ENCODE data around the gene OR52R1.

- no peak for TF ChIP-seq POLR2A (IDR thresholded peaks at IDR 0.05; ENCODE audit: low read depth, low read length)
- no peak for TF ChIP-seq POLR2AphosphoS5 (IDR thresholded peaks at IDR 0.05; ENCODE audit: low read depth, low read length)
- TF ChIP-seq TAF1 (IDR thresholded peaks at IDR 0.05; ENCODE audit: borderline replicate concordance, low read depth, low read length): no peak
Measured at GRCh38 chr11:4851033-4851432, 46.9 kb upstream of the OR52R1 start.
